HG03442 (cell line): ENCODE results near the gene TGFBI.

Experiments
- ATAC-seq: cut with Tn5 transposase; IDR thresholded peaks from one replicate; pipeline ENCODE4 v1.9.1; 2021; ENCODE audit warnings: mild to moderate bottlenecking, moderate library complexity; ENCODE audit not compliant: unreplicated experiment

Gene TGFBI

DNA sequence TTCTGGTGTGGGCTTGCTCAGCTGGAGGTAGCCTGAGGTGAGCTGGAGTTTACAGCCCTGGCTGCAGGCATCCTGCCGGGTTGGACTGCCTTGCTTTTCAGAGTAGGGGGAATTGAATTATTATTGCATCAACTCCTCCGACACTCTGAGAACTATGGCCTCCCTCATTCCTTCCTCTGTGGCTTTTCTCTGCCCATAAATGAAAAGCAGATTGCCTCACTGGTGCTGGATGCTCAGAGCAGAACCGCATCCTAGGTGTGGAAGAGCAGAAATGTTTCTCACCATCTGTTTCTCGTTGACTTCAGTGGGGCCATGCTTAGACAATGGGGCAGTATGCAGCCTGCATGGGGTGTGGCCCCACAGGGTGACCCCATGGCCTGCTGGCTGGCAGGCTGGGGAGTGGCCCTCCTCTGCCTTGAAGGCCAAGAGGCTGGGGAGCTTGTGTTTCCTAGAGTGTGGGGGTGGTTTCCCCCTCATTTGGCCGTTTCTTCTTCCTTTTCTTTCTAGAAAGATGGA lies 27.3 kb upstream of the TGFBI start:
- ATAC-seq, result no peak

DNA sequence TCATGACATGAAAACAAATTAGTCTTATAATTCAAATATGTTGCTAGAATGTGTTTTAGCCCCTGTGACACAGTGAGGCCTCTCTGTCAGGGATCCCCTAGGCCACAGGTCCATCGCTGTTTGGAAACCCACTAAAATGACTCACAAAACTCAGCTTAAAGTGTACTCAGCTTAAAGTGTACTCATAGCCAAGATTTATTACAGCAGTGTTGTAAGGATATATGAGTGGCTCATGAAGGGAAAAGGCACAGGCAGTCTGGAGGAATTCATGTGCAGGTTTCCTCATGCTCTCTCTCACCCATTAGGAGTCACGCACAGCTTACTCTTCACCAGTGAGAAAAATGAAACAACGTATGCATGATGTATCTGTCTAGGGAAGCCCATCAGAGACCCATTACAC lies 24.4 kb upstream of the TGFBI start:
- ATAC-seq, result no peak

DNA sequence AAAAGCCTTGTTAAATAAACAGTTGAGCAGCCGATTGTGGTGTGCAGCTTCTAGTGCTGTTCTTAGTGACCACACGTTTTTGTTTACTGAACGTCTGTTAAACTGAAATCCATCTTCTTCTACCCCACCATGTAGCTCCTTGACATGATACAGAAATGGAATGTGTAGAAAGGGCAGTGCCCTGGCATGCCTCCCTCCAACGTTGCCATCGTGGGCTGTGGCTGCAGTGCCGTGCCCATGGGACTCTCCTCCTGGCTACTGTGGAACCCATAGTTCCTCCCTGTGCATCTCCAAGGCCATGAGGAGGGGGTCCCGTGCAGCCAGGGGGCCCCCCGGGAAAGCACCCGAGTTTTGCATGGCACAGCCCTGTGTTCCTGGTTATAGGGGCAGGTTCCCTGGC lies 23.3 kb upstream of the TGFBI start:
- no peak for ATAC-seq

DNA sequence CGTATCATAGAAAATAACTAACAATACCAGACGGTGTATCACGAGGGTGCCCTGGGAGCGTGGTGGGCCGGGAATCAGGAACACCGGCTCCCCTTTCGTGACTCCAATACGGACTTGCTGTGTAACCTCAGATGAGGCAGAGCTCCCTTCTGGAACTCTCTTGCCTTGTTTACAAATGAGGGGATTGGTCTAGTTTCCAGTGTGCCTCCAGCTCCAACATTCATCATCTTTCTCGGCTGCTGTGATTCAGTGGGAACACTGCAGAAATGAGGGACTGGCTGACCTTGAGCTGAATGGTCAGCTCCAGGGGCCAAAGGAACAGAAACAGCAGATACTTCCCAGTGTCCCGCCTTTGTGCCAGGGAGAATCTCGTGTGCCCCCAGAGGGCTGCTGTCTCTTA lies 22.6 kb upstream of the TGFBI start:
- ATAC-seq, result no peak

DNA sequence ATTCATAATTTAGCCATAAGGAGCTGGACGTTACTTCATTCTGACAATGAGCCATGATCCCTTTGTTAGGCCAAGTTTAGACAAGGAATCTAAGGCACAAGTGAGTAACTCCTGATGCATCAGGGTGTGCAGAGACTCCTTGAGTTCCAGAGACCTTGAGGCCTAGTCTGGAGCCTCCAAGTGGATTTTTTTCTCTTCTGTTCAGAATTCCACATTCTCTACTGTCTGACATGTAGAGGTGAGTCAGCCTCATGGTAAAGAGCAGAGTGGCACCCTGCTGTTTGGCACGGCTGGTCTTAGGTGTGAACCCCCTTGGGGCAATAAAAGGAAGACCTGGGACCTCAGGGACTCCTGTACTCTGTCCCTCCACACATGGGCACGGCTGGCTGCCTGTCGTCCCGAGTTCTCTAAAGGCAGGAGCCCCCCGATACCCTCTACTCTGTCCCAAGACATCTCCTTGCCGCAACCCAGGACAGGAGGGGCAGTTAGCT lies 22.0 kb upstream of the TGFBI start:
- ATAC-seq, result no peak

DNA sequence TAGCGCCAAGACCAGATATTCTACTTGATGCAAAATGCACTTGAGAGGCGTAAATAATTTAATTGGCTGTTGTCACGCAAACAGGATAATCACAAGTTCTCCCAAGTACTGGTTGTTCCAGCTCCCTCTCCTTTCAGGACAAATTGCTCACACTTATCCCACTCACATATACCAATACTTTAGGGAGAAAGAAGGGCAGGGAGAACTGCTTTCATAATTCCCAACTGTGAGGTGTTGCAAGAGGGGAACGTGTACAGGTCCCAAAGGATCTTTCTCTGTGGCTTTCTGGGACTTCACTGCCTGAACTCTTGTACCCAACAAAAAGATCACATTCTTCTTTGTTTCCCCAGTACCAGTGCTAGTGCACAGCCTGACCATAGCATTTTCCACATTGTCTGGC lies 21.5 kb upstream of the TGFBI start:
- no peak for ATAC-seq

DNA sequence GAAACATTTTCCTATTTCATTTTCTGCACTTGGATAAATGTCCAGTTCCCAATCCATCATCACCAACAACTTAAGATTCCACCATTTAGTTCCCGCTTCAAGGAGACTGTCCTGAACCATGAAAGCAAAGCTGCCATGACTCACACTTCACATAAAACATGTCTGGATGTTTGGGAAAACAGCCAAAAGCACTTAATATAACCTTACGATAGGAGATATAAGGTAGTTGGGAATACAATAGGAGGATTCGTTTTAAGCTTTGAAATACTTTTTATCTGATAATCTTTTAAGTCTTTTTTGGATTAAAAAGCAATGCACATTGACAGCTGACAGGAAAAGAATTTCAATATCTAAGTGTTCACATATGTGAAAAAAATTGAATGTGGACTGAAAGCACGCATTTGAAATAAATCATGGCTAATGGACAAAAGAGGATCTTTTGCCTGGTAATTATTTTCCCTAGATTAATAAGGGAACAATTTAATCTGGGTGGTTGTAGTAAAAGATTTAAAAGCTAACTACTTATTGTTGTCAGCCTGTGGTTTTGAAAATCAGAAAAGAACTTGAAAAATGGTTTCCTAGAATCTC lies 17.3 kb upstream of the TGFBI start:
- ATAC-seq, result no peak

DNA sequence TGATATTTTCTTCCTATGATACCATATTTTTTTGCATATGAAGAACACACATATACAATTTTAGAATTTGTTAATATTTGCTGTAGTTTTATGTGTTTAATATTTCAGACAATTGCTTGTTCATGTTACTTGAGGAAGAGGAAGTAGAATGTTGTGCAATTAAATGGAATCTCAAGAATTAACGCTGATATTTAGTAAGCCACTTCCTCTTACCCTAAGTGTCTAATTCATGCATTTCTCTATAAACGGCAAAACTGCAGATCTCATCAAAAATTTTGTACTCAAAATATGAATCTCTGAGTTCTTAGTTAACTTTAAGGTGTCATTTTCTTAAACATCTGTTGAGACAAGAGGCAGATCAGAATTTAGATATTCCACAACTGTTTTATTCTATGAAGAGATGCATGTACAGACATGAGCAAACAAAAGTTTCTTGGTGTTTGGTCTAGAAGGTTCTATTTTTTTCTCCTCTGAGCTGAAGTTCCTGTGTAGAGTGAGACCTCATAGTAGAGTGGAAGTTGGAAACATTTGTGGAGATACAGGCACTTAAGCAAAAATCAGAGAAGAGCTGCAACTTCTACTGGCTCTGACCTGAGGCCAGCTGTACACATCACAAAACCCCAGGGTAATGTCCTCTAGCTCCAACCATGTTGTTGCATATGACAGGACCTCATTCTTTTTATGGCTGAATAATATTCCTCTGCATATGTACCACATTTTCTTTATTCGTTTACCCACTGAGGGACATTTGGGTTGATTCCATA lies 16.6 kb upstream of the TGFBI start:
- no peak for ATAC-seq

DNA sequence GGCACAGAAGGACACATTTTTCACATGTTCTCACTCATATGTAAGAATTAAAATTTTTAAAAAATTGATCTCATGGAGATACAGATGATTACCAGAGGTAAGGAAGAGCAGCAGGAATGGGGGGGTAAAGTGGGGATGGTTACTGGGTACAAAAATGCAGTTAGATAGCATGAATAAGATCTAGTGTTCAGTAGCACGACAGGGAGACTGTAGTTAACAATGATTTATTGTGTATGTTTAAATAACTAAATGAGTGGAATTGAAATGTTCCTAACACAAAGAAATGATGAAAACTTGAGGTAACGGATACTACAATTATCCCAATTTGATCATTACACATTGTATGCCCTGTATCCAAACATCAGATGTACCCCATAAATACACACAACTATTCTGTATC lies 15.2 kb upstream of the TGFBI start:
- ATAC-seq, result no peak

DNA sequence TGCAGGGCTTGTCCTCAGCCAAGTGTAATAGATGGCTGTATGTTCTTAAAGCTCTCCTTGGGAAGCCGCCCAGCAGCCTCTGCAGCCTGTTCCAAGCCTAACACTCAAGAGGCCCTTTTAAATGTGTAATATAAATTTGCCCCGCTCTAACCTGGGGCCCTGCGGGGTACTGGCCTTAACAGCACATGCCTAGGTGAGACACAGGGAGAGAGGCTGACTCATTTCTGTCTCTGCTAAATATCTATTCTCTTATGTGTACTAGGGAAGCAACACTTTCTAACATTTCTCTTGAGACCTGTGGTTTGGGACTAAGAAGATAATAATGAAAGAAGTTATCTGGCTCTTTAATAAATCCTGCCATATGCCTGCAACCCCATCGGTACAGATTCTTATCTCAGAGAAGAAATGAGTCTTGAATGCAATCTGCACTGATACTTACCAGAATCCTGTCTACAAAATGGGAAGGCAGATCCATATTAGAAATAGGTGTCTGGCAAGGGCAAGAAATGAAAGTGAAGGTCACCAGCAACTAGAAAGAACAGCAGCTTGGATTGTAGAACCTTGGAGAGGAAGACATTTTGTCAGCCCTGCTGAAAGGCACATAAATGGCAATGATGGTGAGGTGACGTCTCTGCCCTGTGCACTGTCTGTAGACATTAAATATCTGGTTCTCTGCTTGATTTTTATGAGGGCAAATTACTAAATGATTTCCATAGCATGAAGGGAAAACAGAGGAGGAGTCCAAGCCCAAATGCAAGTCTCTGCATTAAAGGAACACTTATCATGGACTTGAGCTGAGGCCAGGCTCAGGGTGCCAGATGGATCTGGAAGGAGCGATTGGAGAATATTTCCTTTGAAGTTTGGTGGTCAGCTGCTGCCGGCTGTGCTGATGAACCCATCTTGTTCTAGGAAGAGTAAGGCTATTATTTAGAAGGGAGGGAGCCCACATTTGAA lies 14.5 kb upstream of the TGFBI start:
- peak; percentile 93 for ATAC-seq

DNA sequence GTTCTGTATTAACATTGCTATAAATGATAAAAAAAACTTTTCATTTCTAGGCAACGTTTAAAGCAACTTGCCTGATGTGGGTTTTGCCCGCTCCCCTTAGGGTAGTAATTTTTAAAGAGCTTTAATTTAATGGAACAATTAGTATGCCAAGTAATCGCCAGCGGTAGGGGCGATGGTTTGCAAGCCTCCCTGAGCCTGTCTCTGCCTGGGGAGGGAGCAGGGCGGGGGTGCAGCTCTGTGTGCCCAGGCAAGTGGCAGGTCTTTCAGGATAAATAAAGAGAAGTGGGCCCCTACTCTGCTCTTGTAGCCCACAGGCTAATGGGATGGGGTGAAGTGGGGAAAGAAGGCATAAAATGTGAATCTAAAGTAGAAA lies 13.8 kb upstream of the TGFBI start:
- ATAC-seq, result no peak

DNA sequence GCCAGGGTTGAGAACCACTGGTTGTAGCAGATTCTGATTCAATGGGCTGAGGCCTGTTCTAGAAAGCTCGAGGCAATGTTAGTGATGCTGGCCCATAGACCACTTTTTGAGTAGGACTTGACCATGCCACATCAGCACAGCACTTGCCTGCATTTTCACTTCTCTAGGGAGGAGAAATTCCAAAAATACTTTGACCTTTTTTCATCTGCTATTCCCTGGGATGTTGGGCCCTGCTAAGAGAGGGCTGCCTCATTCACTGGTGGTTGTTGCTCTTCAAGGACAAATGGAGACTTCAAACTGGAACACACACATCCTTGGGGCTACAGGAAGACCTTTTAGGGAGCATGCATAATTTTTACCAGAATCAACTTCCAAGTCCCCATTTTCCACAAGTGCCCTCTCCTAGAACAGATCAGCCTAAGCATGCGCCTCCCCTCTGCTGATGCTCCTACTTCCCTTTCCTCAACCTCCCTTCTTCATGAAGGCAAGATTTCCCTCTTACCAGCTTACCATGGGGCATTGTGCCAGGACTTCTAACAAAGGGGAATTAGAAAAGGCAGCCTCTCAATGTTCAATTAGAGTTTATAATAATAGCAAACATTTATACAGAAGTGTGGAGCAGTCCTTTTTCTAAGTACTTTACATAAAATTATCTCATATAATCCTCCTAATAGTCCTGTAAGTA lies 12.7 kb upstream of the TGFBI start:
- ATAC-seq, result no peak

DNA sequence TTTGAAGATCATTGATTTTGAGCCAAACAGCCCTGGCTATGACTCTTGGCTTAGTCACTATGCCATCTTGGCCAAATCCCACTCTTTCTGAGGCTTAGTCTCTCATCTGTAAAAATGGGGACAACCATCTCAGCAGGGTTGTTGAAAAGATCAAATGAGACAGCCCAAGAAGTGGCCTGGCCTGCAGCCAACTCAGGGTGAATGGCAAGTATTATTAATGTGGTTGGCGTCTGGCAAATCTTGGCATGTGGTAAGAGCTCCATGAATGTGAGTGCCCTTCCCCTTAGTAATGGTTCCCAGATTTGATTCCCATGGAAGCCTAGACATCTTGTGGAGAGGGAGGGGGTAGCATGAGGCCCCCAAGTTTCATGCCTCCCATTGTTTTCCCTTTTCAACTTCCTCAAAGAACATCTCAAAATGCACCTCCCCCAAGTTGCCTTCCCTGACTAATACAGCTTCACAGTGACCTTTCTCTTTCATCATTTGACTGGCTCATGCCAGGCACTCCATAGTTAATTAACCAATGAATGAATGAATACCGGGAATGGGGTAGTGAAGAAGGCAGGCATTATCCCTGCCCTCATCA lies 11.8 kb upstream of the TGFBI start:
- ATAC-seq, result no peak

DNA sequence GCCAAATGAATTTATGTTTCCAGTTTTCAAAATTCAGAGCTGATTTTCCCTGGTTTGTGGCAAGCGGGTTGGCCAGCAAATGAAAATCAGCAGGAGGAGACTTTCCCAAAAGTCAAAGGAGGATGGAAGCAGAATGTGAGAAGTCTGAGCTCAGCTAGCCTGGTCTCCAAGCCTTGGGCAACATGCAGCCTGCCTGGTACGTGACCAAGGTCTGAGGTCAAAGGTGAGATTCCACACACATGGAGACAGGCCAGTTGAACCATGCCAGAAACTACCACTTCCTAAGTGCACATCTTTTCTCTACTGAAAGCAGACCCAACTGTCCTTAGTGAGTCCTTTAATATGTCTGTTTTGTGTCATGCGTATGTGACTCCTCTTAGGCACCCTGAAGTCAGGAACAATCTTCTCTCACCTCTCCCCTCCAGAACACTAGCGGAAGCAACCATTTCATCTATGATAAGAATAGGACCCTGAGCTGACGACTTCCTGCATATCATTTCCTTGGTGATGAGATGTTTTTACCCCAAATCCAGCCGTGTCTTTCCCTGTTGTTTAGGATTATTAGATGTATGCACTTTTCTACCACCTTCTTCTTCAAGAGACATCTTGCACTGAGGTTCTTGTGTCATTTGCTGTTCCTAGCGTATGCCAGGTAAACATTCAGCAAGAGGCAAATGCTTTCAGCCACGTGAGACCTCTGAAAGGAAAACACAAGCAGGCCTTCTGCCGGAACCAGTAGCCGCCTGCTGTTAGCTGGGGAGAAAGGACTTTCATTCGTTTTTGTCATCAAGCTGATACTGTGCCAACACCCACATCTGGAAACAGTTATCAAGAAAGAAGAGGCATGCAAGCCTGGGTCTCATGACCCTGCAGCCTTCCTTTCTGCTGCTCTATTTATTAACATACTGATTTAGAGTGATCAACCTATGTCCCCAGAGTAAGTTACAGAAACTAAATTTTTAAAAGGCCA lies 9.7 kb upstream of the TGFBI start:
- ATAC-seq, result no peak

DNA sequence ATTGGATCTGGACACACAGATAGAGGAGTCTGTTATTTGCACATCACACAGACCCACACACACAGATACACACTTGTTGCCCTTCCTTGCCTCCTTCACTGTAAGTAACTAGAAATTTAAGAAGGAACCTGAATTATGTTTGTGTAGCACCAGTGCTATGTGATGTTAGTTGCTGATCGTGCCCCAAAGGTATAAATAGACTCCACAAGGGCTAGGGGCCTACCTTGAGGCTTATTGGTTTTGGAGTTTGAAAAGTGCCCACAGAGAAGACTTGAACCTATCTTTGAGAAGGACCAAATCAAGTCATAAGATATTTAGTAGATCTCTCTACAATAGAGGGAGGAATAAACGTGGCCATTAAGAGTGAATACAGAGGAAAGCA lies 8.8 kb upstream of the TGFBI start:
- ATAC-seq, result no peak

DNA sequence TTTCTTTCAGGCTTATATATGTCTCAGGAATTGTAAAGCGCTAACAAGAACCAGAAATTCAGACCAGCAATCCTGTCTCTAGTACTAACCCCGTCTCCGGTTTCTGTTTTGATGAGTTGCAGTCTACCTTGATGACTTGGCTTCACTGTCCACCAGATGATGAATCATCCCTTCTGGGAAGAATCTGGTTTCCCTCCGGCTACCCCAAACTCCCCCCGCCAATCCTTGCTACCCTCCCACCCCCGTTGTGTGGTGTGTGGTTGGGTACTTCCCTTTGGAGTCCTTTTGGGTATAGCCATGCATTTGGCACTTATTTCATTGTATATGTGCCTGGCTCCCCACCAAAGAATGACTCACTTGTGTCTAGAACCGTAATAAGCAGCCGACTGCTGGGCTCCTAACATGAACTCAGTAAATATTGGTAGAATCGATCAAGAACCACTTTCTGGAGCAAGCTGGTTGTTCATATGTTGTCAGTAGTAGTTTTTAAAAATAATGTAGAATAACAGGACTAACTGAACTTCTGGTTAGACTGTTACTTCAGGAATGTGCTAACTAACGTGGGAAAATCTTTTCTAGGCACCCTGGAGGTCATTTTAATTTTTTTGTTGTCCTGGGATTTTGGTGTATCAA lies 8.3 kb upstream of the TGFBI start:
- peak; percentile 54 for ATAC-seq

DNA sequence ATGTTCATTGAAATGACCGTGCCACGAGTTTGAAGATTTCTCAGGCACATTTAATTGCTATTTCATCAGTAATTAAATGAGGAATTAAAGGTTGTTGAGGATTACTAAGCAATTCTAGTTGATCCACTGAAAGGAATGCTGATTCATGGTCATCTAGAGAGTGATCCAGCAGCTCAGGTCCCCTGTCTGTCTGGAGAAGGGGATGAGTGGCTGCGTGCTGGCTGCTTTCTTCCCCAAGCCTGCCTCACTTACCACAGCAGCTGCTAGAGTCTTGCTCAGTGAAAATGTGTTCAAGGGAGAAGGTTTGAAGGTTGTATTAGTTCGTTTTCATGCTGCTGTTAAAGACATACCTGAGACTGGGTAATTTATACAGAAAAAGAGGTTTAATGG lies 7.8 kb upstream of the TGFBI start:
- no peak for ATAC-seq

DNA sequence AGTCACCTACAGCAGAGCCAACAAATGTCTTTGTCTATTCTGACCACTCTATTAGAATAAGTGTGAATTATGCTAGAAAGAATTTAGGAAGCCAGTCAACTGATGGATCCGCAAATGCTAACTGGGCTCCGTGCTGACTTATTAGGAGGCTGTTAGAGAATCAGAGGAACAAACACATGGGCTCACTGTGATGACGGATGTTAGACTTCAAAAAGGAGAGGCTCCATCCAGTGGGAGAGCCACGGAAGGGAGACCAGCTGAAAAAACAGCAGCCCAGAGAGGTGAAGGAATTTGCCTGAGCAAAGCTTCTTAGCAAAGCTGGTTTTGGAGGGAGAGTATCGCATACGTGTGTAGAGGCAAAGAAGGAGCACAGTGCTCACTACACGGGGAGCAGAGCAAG lies 5.8 kb upstream of the TGFBI start:
- no peak for ATAC-seq

DNA sequence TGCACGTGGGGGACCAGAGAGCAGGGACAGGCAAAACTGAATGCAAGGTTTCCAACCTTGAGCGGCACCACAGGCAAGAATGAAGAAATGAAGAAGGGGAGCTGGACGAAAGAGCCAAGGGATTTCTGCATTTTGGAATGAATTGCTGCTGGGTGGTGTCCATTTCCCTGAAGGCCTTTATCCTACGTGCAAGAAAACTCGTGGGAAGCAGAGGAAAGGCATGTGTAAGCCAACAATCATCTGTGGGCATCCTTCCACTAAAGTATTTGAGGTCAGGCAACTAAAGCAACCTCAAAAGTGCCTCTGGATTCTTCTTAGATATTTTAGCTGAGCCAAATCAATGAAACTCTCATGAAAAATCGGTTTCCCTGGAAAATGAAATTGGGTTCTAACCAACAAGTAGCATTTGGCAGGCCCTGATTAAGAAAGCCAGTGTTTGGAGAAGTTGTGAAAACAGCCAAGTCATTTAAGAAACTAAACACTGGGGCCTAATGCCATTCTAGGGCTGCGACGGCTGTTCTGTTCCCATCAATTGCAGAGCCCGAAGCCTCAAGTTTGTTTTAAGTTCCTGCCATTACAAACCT lies 4.7 kb upstream of the TGFBI start:
- no peak for ATAC-seq
